Esophagus squamous epithelium (tissue), 5 donors: ENCODE measurements around the gene FYN. TPM values are rescaled to one million over a fixed set of nuclear protein-coding genes. Genes with fewer than 3 reads are reported as not detected.

Experiments used
- DNase-seq: peaks from one replicate; lab custom pipeline; 2025; lab: John Stamatoyannopoulos, UW
- H3K27ac ChIP-seq, 4 donors: fragments of 200-600 bp; sonication (generic); one replicate each; pipeline ENCODE4 v1.5.1; 2016 to 2019; ENCODE audit warnings: mild to moderate bottlenecking in 1 of 4
- H3K27me3 ChIP-seq, 4 donors: fragments of 200-600 bp; sonication (generic); 1 replicate in 3 of 4; 2 replicates in 1 of 4; pipeline versions ENCODE4 v1.5.1 to v1.6.0; 2017 to 2021; ENCODE audit warnings: antibody characterized with exemption in 1 of 4
- H3K36me3 ChIP-seq, 3 donors: fragments of 200-600 bp; sonication (generic); one replicate each; pipeline ENCODE4 v1.5.1; 2016 to 2019
- H3K4me1 ChIP-seq, 3 donors: fragments of 200-600 bp; sonication (generic); one replicate each; pipeline ENCODE4 v1.5.1; 2017 to 2019
- H3K4me3 ChIP-seq, 4 donors: fragments of 200-600 bp; sonication (generic); 1 replicate in 3 of 4; 2 replicates in 1 of 4; pipeline ENCODE4 v1.5.1; 2016 to 2019; ENCODE audit warnings: mild to moderate bottlenecking in 2 of 4, moderate library complexity in 1 of 4
- H3K9me3 ChIP-seq, 3 donors: fragments of 200-600 bp; sonication (generic); one replicate each; pipeline ENCODE4 v1.5.1; 2016 to 2019
- POLR2A ChIP-seq, 4 donors: fragments of 450-650 bp; IDR thresholded peaks; one replicate each; pipeline ENCODE4 v1.6.1; 2017; ENCODE audit warnings: antibody characterized with exemption in 4 of 4, mild to moderate bottlenecking in 4 of 4, moderate library complexity in 3 of 4
- WGBS, 2 donors: methylation state at CpG; one replicate each; pipeline ENCODE4 v1.1.5; 2018; 5-methylcytosine and 5-hydroxymethylcytosine counted together
- intact Hi-C: fragments of 100-400 bp; cut with DNase I; formaldehyde crosslinking; loops from one replicate; pipeline ENCODE4 v1.15.0; 2022
- total RNA-seq, 4 donors: library from RNA; depleted of rRNA; stranded (reverse); fragments of >200 nt; gene quantifications; one replicate each; pipeline ENCODE4 v1.1.0, GENCODE V29; 2016
- TF ChIP-seq, protein P1 (sequence below), 6 experiments: fragments of 450-650 bp in 4 of 6; fragments of 200-600 bp in 2 of 6; sonication (generic) in 2 of 6; IDR thresholded peaks; one replicate each; pipeline ENCODE4 v1.5.1; 2016 to 2019; ENCODE audit warnings: antibody characterized with exemption in 6 of 6, mild to moderate bottlenecking in 4 of 6, moderate library complexity in 4 of 6
- donor health status: DM: yes; HTN: yes; CAD: no.

Gene FYN
- total RNA-seq, 4 donors from 2014 or later, result 11.8 to 54.6 (median 21.4) TPM

DNA sequence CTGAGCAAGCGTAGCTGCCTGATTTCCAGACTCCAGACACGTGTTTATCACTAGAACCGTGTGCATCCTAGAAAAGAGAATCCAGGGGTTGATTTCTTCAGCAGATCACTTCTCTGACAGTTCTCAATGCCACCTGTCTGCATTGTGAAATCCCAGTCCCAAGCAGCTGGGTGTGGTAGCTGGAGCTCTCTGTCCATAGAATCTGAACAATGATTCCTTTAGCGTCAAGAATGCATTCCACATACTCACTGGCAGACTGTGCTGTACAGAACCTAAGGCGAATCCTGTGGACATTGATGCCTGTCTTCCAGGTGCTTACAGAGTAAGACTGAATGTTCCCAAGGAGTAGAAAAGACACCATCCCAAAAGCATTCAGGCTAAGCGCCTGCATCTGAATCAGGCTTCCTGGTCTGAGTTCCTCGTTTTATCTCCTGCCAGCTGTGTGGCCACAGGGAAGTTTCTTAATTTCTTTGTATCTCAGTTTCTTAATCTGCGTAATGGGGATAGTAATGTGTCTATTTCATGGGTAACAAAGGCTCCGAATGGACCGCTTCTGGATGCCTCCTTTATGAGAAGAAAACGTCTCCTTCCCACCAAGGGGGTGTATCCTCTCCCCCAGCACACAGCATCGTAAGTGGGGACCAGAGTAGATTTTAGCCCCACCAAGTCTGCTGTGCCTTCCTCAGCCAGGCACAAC, 257.2 kb downstream of the FYN start:
- Histone ChIP-seq H3K36me3 (no peaks in the 10 kb centered on the region), H3K4me1 (peaks cover 8 to 28% (median 8%) of the 10 kb centered on the region in 3 donors), H3K9me3 (peaks cover 0 to 5% (median 0%) of the 10 kb centered on the region in 3 donors), H3K27me3 (no peaks in the 10 kb centered on the region), H3K27ac (peak overlapping the region in 1 of 4 donors; percentile 6), H3K4me3 (no peak overlapping the region)
- intact Hi-C loops, result no loop called here
- TF ChIP-seq, protein P1, sequence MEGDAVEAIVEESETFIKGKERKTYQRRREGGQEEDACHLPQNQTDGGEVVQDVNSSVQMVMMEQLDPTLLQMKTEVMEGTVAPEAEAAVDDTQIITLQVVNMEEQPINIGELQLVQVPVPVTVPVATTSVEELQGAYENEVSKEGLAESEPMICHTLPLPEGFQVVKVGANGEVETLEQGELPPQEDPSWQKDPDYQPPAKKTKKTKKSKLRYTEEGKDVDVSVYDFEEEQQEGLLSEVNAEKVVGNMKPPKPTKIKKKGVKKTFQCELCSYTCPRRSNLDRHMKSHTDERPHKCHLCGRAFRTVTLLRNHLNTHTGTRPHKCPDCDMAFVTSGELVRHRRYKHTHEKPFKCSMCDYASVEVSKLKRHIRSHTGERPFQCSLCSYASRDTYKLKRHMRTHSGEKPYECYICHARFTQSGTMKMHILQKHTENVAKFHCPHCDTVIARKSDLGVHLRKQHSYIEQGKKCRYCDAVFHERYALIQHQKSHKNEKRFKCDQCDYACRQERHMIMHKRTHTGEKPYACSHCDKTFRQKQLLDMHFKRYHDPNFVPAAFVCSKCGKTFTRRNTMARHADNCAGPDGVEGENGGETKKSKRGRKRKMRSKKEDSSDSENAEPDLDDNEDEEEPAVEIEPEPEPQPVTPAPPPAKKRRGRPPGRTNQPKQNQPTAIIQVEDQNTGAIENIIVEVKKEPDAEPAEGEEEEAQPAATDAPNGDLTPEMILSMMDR (IDR thresholded peaks at IDR 0.05), result no peak
- 71 to 72% methylated on average over 12 of the region's 12 CpGs for WGBS, 2 donors
- DNase-seq, result no peak

DNA sequence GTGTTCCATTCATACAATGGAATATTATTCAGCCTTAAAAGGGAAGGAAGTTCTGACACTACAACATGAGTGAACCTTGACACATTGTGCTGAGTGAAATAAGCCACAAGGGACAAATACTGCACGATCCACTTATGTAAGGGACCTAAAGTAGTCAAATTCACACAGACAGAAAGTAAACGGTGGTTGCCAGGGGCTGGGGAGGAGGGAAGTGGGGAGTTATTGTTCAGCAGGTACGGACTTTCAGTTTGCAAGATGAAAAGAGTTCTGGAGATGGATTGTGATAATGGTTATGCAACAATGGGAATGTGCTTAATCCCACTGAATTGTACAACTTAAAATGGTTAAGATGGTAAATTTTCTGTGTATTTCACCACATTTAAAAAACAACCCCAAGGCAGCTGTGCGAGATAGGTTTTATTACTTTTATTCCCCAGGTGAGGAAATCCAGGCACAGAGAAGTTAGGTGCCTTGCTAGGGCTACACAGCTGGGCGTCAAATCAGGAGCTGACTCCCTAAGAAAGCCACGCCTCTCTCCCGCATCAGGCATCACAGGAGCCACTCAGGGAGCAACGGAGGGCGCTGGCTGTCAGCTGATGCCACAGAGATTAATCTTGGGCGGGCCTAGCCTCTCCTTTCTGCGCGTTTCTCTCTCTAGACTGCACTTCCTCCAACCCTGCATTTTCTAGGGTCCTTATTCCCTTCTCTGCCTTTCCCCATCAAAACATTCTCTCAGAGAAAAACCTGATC, 258.2 kb downstream of the FYN start:
- Histone ChIP-seq H3K4me3 (no peak overlapping the region), H3K36me3 (no peaks in the 10 kb centered on the region), H3K4me1 (peaks cover 8 to 33% (median 8%) of the 10 kb centered on the region in 3 donors), H3K9me3 (peaks cover 0 to 5% (median 0%) of the 10 kb centered on the region in 3 donors), H3K27ac (peak overlapping the region in 2 of 4 donors; percentile 6 to 22), H3K27me3 (no peaks in the 10 kb centered on the region)
- intact Hi-C loops, result no loop called here
- TF ChIP-seq, protein P1 (IDR thresholded peaks at IDR 0.05), result no peak
- no peak for TF ChIP-seq POLR2A (IDR thresholded peaks at IDR 0.05)
- WGBS, 2 donors, result 33 to 46% methylated on average over 12 of the region's 12 CpGs
- DNase-seq, result no peak

DNA sequence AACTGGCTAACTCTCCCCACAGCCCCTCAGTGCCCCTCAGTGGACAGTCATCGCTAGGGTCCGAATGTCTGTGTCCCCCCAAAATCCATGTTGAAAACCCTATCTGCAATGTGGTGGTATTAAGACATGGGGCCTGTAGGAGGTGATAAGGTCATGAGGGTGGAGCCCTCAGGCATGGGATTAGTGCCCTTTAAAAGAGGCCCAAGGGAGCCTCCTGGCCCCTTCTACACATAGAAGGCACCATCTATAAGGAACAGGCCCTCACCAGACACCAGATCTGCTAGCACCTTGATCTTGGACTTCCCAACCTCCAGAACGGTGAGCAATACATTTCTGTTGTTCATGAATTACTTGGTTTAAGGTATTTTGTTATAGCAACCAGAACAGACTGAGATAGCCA, 260.9 kb downstream of the FYN start:
- no peak for DNase-seq
- Histone ChIP-seq H3K27me3 (no peaks in the 10 kb centered on the region), H3K36me3 (no peaks in the 10 kb centered on the region), H3K27ac (no peak overlapping the region), H3K4me3 (no peak overlapping the region), H3K4me1 (peaks cover 8 to 30% (median 8%) of the 10 kb centered on the region in 3 donors), H3K9me3 (peaks cover 0 to 5% (median 0%) of the 10 kb centered on the region in 3 donors)
- TF ChIP-seq, protein P1 (IDR thresholded peaks at IDR 0.05), result no peak
- no peak for TF ChIP-seq POLR2A (IDR thresholded peaks at IDR 0.05)
- intact Hi-C loops, result no loop called here
- WGBS, 2 donors, result 83 to 97% methylated on average over 3 of the region's 3 CpGs

DNA sequence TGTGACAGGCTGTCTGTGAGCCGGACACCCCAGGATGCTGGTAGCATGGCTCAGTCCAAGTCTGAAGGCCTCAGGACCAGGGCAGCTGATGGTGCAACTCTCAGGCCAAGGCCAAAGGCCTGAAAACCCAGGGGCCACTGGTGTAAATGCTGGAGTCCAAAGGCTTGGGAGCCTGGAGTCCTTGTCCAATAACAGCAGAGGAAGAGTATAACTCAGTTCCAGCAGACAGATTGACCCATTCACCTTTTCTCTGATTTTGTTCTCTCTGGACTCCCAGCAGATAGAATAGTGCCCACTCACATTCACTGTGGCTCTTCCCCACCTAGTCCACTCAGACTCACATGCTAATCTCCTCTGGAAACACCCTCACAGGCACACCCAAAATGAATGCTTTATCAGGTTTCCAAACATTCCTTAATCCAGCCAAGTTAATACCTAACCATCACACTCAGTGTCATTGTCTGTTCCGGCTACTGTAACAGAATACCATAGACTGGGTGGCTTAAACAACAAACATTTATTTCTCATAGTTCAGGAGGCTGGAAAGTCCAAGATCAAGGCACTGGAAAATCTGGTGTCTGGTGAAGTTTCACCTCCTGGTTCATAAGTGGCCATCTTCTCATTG, 262.6 kb downstream of the FYN start:
- Histone ChIP-seq H3K9me3 (peaks cover 0 to 5% (median 0%) of the 10 kb centered on the region in 3 donors), H3K27ac (no peak overlapping the region), H3K4me3 (no peak overlapping the region), H3K27me3 (no peaks in the 10 kb centered on the region), H3K4me1 (peaks cover 12 to 36% (median 15%) of the 10 kb centered on the region in 3 donors), H3K36me3 (no peaks in the 10 kb centered on the region)
- no peak for TF ChIP-seq POLR2A (IDR thresholded peaks at IDR 0.05)
- TF ChIP-seq, protein P1 (IDR thresholded peaks at IDR 0.05), result no peak
- intact Hi-C loops, result no loop called here
- WGBS, 2 donors, result 27 to 67% methylated on average over 1 of the region's 2 CpGs
- no peak for DNase-seq

Other genes starting within 250 kb of the FYN start
- under 1 TPM in 1 of 4 donors, not detected in 3; 0.38 TPM for gene CCN6, start 180.7 kb upstream of the FYN start, total RNA-seq
- gene TUBE1, start 214.0 kb upstream of the FYN start, total RNA-seq, result 10 to 100 TPM in 3 of 4 donors, 1 to 10 TPM in 1; 9.7 to 28.4 (median 12.9) TPM
- 1 to 10 TPM in 3 of 4 donors, under 1 TPM in 1; 0.76 to 7.4 (median 2.4) TPM for gene FAM229B, start 214.1 kb upstream of the FYN start, total RNA-seq